ENCODE data around the gene DYNLRB1. TPM values are rescaled to one million over a fixed set of nuclear protein-coding genes. Genes with fewer than 3 reads are reported as not detected.

Gene DYNLRB1
- total and polyA plus RNA-seq, 10 of the 15 experiments (the other 5 are each of a cell fraction or from before 2014, with no cell fraction given) = 87.9 to 313 (median 153) TPM

DNA sequence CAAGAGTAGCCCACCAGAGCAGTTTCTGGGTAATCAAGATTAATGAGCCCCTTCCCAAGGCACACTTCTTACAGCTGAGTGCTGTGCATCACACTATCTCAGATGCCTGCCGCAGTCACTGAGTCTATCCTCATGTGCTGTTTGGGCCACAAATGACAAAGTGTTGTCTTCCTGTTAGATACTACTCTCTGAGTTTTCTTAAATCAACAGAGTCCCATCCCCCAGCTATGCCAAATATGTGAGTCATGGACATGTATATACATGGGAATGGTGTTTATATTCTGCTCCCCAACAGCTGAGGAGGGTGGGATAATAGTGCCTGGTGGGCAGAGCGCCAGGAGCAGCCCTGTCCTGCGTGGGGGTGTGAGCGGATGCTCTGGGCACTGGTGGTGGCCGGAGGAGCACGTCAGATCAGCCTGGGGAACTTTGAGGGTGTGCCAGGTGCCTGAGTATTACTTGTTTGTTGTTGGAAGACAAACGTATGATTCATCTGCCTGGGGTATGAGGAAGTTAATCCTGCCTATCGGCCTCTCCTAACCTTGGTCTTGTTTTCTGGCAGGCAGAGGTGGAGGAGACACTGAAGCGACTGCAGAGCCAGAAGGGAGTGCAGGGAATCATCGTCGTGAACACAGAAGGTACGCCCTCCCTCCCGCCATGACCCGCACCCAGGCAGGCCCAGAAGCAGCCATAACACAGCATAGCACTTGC lies 9.6 kb downstream of the DYNLRB1 start (continued):
- TF ChIP-seq, protein P1, sequence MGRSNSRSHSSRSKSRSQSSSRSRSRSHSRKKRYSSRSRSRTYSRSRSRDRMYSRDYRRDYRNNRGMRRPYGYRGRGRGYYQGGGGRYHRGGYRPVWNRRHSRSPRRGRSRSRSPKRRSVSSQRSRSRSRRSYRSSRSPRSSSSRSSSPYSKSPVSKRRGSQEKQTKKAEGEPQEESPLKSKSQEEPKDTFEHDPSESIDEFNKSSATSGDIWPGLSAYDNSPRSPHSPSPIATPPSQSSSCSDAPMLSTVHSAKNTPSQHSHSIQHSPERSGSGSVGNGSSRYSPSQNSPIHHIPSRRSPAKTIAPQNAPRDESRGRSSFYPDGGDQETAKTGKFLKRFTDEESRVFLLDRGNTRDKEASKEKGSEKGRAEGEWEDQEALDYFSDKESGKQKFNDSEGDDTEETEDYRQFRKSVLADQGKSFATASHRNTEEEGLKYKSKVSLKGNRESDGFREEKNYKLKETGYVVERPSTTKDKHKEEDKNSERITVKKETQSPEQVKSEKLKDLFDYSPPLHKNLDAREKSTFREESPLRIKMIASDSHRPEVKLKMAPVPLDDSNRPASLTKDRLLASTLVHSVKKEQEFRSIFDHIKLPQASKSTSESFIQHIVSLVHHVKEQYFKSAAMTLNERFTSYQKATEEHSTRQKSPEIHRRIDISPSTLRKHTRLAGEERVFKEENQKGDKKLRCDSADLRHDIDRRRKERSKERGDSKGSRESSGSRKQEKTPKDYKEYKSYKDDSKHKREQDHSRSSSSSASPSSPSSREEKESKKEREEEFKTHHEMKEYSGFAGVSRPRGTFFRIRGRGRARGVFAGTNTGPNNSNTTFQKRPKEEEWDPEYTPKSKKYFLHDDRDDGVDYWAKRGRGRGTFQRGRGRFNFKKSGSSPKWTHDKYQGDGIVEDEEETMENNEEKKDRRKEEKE (IDR thresholded peaks at IDR 0.05) = no peak
- TF ChIP-seq, protein P2, sequence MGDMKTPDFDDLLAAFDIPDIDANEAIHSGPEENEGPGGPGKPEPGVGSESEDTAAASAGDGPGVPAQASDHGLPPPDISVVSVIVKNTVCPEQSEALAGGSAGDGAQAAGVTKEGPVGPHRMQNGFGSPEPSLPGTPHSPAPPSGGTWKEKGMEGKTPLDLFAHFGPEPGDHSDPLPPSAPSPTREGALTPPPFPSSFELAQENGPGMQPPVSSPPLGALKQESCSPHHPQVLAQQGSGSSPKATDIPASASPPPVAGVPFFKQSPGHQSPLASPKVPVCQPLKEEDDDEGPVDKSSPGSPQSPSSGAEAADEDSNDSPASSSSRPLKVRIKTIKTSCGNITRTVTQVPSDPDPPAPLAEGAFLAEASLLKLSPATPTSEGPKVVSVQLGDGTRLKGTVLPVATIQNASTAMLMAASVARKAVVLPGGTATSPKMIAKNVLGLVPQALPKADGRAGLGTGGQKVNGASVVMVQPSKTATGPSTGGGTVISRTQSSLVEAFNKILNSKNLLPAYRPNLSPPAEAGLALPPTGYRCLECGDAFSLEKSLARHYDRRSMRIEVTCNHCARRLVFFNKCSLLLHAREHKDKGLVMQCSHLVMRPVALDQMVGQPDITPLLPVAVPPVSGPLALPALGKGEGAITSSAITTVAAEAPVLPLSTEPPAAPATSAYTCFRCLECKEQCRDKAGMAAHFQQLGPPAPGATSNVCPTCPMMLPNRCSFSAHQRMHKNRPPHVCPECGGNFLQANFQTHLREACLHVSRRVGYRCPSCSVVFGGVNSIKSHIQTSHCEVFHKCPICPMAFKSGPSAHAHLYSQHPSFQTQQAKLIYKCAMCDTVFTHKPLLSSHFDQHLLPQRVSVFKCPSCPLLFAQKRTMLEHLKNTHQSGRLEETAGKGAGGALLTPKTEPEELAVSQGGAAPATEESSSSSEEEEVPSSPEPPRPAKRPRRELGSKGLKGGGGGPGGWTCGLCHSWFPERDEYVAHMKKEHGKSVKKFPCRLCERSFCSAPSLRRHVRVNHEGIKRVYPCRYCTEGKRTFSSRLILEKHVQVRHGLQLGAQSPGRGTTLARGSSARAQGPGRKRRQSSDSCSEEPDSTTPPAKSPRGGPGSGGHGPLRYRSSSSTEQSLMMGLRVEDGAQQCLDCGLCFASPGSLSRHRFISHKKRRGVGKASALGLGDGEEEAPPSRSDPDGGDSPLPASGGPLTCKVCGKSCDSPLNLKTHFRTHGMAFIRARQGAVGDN (IDR thresholded peaks at IDR 0.05) = no peak

GRCh38 chr20:34526466-34526865 lies 10.2 kb downstream of the DYNLRB1 start:
- no TSS peak for BruUV-seq (replicated peaks)
- 93% methylated on average over 3 of the region's 5 CpGs for WGBS (ENCODE audit: insufficient coverage, insufficient replicate concordance, low lambda C conversion rate, missing lambda C conversion rate)
- SMC1A ChIA-PET (ENCODE audit: uncharacterized antibody, unreplicated experiment) = interaction anchor here (1.2 kb wide), 1 partner anchor 213 kb away, joined by 6 read pairs; no protein-coding TSS in a partner anchor
- Histone ChIP-seq H2AFZ (ENCODE audit: control insufficient read depth, low read depth, low read length) (no peak overlapping the region), H3K4me2 (ENCODE audit: control insufficient read depth, insufficient read depth) (no peak overlapping the region), H3K4me3 (no peak overlapping the region), H3K27me3 (replicated peaks in 1 of 2; ENCODE audit: control insufficient read depth in 2 of 2, insufficient read depth in 2 of 2, low read length in 1 of 2) (no peaks in the 10 kb centered on the region), H3K27ac (ENCODE audit: control insufficient read depth, insufficient read depth) (no peak overlapping the region), H3K79me2 (ENCODE audit: control insufficient read depth, insufficient read depth, low read length) (peaks cover 20% of the 10 kb centered on the region), H4K20me1 (ENCODE audit: control insufficient read depth, insufficient read depth) (peaks cover 3% of the 10 kb centered on the region; the same call in 1 of the 2 replicates), H3K9ac (ENCODE audit: control insufficient read depth, insufficient read depth, low read length) (no peak overlapping the region), H3K36me3 (ENCODE audit: control insufficient read depth in 2 of 2, insufficient read depth in 2 of 2, low read length in 1 of 2) (peaks cover 14 to 20% of the 10 kb centered on the region in 2 experiments; a peak in 3 of 4 replicates), H3K4me1 (ENCODE audit: control insufficient read depth, insufficient read depth, low read length) (peaks cover 8% of the 10 kb centered on the region), H3K9me3 (replicated peaks; ENCODE audit: control insufficient read depth, insufficient read depth, low read length) (no peaks in the 10 kb centered on the region)
- CTCF ChIA-PET = interaction anchor here (0.6 to 6.2 kb wide), 2 partner anchors 173 to 213 kb away, joined by 3 to 57 read pairs; no protein-coding TSS in a partner anchor
- POLR2A ChIA-PET = no interaction called here
- RAD21 ChIA-PET (ENCODE audit: unreplicated experiment) = no interaction called here
- no peak for DNase-seq (ENCODE audit: low read depth, low spot score)
- intact Hi-C loops (cut with micrococcal nuclease; ENCODE audit: unreplicated experiment) = loop anchor here (10.0 kb wide), 1 partner anchor 332 kb away; no protein-coding TSS in a partner anchor
- no peak for ATAC-seq
- in situ Hi-C loops (cut with MboI) = no loop called here
- no peak for FAIRE-seq
- TF ChIP-seq NBN (IDR thresholded peaks at IDR 0.05) (no peak), BRCA1 (IDR thresholded peaks at IDR 0.05; ENCODE audit: low read depth, low read length) (no peak), RFX5 (IDR thresholded peaks at IDR 0.05; ENCODE audit: low read depth, low read length) (no peak), CHD2 (IDR thresholded peaks at IDR 0.05; ENCODE audit: borderline replicate concordance, low read depth, low read length) (no peak), STAT1 (conservative IDR thresholded peaks at IDR 0.05) (no peak), TBL1XR1 (IDR thresholded peaks at IDR 0.05; ENCODE audit: low read depth, low read length) (no peak), SMAD1 (IDR thresholded peaks at IDR 0.05; ENCODE audit: low read depth, partially characterized antibody) (no peak)
